NT2/D1 (cell line): ENCODE results near the gene KIAA1217.

Experiments used
- SUZ12 ChIP-seq: IDR thresholded peaks from 2 replicates; pipeline ENCODE4 v1.6.1; 2011; ENCODE audit not compliant: insufficient read length, insufficient read depth; ENCODE audit errors: extremely low read depth
- ZNF274 ChIP-seq: IDR thresholded peaks from 2 replicates; pipeline ENCODE4 v1.6.1; 2011; ENCODE audit warnings: mild to moderate bottlenecking, low read depth, low read length

DNA sequence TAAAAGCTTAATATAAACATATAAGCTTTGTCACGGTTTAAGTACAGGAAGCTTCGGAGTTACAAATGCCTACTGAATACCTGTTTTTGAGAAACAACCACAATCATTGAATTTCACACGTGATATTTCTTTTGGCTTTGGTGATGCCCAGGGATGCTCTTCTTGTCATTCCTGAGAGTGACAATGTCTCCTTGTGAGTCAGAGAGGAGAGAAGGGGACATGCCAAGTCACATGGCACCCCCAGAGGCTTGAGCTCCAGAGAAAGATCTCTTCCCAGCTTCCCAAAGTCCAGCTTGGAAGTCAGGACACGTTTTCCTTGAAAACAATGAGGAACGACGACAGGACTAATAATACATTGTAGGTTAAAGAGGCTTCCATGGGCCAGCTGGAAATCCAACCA lies 272.3 kb downstream of the KIAA1217 start:
- TF ChIP-seq SUZ12 (no peak), ZNF274 (no peak)
